Kidney glomerular epithelial cell (primary cell): ENCODE results near the gene GGA3.
A peak's percentile ranks its signal among the peaks of the same experiment; 100 is the strongest.
"Not testable (repeated sequence)": the region's sequence is repeated elsewhere in the genome, so short reads cannot be mapped to it uniquely, and the experiment has no call there.

ENCODE experiments used
- DNase-seq: peaks from one replicate; lab custom pipeline; 2025; lab: John Stamatoyannopoulos, UW

GGA3 gene

GRCh38 chr17:75272848-75273184 is 11.4 kb upstream of the GGA3 start:
- no peak for DNase-seq

DNA sequence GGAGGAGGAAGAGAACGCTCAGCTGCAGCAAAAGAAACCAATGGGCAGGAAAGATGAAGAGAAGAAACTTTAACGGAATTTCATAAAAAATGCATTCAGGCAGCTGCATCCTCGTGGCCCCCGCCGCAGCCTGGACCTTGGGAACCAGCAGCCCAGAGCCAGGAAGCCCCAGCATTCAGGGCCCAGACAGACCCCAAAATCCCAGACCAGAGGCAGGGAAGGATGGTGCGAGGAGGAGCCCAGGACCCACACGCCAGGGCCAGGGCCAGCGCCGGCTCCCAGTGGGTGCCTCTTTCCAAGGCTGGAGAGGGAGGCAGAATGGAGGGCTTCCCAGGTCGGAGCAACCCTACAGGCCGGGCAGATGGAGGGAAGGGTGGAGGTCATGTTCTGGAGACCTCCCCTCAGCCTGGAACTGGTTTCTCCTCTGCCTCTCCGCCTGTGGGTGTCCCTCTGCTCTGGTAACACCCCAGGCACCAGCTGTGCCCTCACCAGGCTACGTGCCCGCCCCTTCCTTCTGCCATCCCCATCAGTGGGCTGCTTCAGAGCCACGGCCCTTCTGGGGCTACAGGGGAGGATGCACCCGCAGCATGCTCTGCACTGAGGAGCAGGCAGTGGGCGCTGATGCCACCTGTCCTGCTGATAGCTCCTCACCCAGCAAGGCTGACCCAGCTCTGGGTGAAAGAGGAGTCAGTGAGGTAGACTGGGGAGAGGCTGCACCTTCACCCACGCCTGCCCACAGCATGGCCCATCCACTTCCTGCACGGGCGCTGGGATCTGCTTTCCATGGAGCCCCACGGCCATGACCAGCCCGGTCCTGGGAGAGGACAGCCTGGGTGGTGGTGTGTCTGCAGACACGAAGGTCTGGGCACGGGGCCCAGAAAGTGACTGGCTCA is 10.8 kb upstream of the GGA3 start:
- DNase-seq = no peak

DNA sequence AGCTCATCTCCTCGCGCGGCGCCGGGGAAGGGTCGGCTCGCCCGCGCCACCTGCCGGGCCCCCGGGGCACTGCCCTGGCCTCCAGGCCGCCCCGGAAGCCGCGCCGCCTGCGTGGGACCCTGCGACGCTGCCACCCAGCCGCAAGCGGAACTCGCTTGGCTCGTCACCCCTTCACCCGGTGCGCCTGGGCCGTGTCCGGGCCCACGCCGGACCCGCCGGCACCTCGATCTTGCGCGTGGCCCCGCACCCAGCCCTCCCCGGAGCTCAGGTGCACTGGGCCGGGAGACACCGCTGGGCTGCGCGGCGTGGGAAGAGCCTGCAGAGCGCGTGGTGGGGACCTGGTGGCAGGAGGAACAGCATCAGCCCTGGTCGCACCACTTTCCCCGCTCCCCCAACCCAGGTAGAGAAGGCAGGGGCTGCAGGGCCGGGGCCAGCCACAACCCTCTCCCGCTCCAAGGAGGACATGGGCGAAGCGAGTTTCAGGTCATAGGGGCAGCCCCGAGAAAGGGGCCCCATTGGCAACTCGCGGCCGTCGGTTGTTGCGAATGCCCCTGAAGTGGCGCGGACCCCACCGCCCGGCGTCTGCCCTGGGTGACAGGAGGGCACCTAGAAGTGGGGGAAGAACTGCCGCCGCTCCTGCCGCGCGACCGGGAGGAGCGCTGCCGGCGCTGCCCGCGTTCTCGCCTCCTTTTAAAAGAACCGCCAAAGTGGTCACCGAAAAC is 10.0 kb upstream of the GGA3 start:
- peak; percentile 52 for DNase-seq

- no peak for DNase-seq
Observed at GRCh38 chr17:75270966-75271232, 9.5 kb upstream of the GGA3 start, which contains the start of gene MIF4GD. Gene MIF4GD (minus strand): TSS chr17:75271231. CDS start chr17:75270195, 1,036 bp downstream.

DNA sequence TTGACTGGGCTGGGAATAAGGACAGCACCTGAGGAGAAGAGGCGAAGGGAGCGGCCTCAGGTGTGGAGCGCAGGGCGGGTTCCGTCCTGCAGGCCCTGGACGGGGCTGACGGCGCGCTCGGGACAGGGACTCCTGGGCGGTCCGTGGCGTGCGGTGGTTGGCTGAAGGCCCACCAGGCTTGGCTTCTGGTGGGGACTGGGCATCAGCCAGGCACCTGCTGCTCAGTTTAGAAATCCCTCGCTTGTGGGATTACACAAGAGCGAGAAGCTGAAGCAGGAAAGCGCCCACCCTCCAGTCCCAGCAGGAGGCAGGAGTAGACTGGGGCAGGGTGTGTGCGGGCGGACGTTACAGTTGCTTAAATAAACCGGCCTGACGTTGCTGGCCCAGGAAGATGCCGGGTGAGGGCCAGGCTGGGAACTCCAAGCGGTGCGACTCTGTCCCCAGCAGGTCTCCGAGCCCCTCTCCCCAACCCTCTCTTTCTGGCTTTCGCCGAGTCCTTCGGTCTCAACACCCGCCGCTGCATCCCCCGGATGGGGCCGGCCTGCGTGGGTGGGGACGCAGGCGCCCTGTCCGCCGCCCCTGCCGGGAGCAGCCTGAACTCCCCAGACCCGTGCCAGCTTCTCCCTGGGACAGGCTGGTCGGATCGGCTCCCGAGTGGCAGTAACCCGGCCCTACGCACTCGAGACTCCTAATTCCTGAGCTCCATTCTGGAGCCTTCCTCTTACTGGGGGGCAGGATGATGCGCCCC is 9.0 kb upstream of the GGA3 start:
- peak; percentile 48 for DNase-seq

DNA sequence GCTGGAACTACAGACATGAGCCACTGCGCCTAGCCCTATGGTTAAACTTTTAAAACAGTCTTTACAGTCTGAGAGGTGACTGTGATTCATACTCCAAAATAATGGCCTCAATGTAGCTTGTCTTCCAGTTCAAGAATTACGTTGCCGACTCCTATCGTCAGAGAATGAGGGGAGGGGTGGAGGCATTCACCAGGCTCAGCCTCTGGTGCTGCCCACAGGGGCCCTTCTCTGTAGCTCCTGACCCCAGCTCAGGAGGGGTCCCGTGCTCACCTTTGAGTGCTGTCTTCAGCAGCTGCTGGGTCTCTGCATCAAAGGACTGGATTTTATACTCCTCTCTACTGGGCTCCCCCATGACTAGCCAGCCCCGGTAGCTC is 8.4 kb upstream of the GGA3 start:
- no peak for DNase-seq

- no peak for DNase-seq
Observed at GRCh38 chr17:75267411-75268232, 6.2 kb upstream of the GGA3 start.

DNA sequence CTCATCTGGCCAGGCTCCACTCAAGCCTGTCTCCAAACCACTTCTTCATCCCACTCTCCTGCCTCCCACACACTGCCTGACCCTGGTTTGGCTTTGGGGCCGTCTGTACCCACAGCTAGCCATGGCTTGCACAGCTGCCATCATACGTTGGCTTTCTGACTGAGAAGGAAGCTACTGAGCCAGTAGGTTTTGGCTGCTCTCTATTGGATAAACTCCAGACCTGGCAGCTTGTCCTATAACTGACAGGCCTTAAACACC is 5.7 kb upstream of the GGA3 start:
- DNase-seq = no peak

- no peak for DNase-seq
Observed at GRCh38 chr17:75266316-75267152, 5.1 kb upstream of the GGA3 start.

- DNase-seq = no peak
Observed at GRCh38 chr17:75265614-75266315, 4.4 kb upstream of the GGA3 start.

DNA sequence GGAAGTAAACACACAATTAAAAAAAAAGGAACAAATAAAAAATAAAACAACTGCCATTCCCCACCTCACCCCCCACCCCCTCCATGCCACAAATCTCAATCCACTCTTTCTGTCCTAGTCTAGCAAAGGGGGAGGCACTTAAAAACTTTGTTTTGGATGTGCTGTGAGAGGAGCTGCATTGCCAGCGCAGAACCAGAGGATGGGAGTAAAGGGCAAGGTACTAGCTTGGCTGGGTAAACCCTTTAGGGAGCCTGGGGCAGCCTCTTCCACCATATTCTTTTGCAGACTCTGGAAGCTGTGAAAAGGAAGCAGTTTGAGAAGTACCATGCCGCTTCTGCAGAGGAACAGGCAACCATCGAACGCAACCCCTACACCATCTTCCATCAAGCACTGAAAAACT is 1.6 kb upstream of the GGA3 start:
- DNase-seq = no peak

DNA sequence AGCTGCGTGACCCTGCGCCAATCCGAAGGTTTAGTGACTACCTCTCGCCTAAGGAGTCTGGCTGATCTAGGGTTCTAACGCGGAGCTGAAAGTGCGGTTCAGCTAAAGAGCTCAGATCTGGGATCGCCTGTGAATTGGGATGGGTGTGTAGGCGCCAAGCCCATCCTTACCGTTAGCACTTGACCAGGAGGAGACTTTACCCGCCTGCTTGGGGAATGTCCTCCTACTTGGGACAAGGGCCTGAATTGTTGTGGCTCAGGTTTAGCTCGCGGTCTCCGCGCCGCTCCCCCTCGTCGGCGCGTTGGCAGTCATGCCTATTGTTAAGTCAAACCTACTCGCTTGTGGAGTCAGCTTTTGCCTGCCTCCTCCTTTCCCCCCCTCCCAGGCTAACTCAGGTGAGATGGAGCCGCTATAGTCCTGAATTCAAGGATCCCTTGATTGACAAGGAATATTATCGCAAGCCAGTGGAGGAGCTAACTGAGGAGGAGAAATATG is 753 bp upstream of the GGA3 start:
- no peak for DNase-seq

DNA sequence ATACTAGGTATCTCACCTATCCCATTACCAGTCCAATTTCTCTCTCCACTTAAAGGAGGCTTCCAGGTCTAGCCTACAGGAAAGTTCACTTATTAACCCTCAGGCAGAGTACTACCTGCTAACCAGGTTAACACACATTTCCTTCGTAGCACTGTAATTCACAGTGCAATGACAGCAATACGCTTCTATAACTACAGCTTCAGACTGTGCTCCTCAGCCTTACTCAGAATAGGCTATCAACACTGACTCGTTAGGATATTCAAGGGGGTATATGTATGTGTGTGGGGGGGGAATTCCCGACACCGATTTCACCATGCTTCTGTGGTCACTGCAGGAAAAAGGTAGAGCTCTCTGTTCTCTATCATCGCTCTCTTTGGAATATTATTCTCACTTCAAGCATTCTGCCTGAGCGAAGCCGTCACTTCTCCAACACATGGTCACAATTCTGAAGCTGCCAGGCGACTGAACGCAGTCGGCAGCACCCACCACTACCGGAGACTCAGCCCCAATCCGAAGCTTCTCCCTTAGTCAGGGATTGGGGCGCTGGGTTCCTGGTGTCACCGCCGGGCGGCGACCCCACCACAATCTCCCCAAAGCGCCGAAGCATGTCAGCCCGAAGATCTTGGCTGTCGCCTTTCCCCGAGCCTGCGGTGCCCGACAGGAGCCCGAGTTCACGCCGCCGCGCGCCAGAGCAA is 618 bp downstream of the GGA3 start:
- DNase-seq = no peak

DNA sequence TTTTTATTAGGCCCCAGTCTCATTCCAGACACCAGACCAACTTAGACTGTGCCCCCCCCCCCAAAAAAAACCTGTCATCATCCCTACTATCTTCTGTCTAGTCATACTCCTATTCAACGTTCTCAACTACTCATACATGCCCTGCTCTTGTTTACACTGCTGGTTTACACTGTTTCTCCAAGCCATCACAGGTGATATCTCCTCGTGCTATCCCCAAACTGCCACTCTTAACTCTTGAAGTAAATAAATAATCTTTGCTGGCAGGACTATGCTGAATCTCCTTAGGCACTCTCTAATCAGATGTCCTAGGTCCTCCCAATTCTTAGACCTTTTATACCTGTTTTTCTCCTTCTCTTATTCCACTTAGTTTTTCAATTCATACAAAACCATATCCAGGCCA is 4.2 kb downstream of the GGA3 start:
- not testable (repeated sequence) for DNase-seq

DNA sequence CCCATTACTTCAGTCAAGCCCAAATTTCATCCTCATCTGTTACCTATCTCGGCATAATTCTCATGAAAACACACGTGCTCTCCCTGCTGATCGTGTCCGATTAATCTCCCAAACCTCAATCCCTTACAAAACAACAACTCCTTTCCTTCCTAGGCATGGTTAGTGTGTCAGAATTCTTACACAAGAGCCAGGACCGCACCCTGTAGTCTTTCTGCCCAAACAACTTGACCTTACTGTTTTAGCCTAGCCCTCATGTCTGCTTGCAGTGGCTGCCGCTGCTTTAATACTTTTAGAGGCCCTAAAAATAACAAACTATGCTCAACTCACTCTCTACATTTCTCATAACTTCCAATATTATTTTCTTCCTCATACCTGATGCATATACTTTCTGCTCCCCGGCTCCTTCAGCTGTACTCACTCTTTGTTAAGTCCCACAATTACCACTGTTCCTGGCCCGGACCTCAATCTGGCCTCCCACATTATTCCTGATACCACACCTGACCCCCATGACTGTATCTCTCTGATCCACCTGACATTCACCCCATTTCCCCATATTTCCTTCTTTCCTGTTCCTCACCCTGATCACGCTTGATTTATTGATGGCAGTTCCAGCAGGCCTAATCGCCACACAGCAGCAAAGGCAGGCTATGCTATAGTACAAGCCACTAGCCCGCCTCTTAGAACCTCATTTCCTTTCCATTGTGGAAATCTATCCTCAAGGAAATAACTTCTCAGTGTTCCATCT is 5.3 kb downstream of the GGA3 start:
- DNase-seq = not testable (repeated sequence)

GRCh38 chr17:75252039-75252816 is 9.2 kb downstream of the GGA3 start:
- no peak for DNase-seq

- DNase-seq = peak; percentile 51
Observed at GRCh38 chr17:75250009-75250471, 11.4 kb downstream of the GGA3 start.

- no peak for DNase-seq
Observed at GRCh38 chr17:75249564-75249963, 11.8 kb downstream of the GGA3 start.
